ENCODE results near the gene PLXDC1. TPM values are rescaled to one million over a fixed set of nuclear protein-coding genes. Genes with fewer than 3 reads are reported as not detected.
A peak's percentile ranks its signal among the peaks of the same experiment; 100 is the strongest.

PLXDC1 gene
- polyA plus RNA-seq, 2 donors: 4.7 to 6.0 TPM

DNA sequence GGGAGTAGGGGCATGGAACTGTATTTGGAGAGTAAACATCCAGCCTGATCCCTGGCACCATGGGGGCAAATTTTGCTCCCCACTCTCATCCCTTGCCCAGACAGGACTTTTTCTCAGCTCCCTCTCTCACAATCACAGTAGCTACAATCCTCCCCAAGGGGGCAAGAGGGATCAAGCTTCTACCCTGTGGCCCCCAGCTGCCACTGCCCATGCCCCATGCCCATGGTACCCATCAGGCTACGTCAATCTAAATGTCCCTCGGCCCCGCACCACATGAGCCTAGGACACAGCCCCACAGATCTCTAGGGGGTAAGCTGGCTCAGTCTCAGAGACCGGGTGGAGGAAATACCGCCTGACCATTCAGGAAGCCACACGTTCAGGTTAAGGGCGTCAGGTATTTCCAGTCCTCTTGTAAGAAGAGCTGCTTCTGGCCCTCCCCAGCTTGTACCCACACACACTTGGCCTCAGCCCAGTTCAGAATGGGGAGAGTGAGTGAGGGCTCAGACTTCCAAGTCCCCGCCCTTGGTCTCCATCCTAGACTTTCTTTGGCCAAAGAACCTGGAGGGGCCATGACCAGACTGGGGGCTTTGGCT lies 44.2 kb upstream of the PLXDC1 start:
- H3K9me3 ChIP-seq (ENCODE audit: control insufficient read depth in 2 of 2, insufficient read depth in 1 of 2, low read depth in 1 of 2, low read length in 1 of 2): no peaks in the 10 kb centered on the region
- H3K4me3 ChIP-seq (ENCODE audit: low read depth in 1 of 2, low read length in 2 of 2): no peak overlapping the region
- no peaks in the 10 kb centered on the region for H3K27me3 ChIP-seq (ENCODE audit: control insufficient read depth in 1 of 2, insufficient read depth in 2 of 2, low read length in 2 of 2)
- H3K27ac ChIP-seq (ENCODE audit: low read depth in 2 of 2, low read length in 1 of 2): peak overlapping the region in 1 of 2 donors; percentile 18
- WGBS, 2 donors: 56 to 58% methylated on average over 8 of the region's 8 CpGs
- H3K4me1 ChIP-seq (ENCODE audit: control insufficient read depth in 2 of 2, insufficient read depth in 2 of 2, low read length in 1 of 2): peaks cover 4 to 17% of the 10 kb centered on the region in 2 donors
- H3K36me3 ChIP-seq (ENCODE audit: control insufficient read depth in 2 of 2, insufficient read depth in 2 of 2, low read length in 1 of 2): peaks cover 4 to 13% of the 10 kb centered on the region in 2 donors

DNA sequence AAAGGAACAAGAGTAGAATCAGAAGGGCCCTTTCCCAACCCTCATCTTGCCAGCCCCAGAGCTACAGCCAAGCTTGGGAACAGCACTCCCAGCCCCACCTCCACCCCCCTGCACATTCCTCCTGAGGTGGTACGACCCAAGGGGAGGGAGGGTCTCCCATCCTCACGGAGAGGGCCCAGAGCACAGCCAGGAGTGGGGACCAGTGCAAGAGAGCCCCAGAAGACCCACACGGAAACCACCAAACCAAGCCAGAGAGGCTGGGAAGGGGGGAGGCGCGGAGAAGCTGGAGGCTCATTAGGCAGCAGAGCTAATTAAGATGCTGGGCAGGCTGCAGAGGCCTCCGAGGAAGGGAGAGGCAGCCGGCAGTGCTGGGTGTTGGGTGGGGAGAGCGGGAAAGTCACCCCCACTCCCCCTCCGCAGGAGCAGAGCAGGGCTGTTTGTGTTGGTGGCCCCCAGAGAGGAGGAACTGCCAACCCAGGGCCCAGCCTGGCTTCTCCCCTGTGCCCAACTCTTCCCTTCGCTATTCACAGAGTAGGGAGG lies 43.6 kb upstream of the PLXDC1 start:
- 70 to 73% methylated on average over 10 of the region's 10 CpGs for WGBS, 2 donors
- Histone ChIP-seq H3K27ac (ENCODE audit: low read depth in 2 of 2, low read length in 1 of 2) (peak overlapping the region in 1 of 2 donors; percentile 6), H3K4me3 (ENCODE audit: low read depth in 1 of 2, low read length in 2 of 2) (no peak overlapping the region), H3K27me3 (ENCODE audit: control insufficient read depth in 1 of 2, insufficient read depth in 2 of 2, low read length in 2 of 2) (no peaks in the 10 kb centered on the region), H3K4me1 (ENCODE audit: control insufficient read depth in 2 of 2, insufficient read depth in 2 of 2, low read length in 1 of 2) (peaks cover 4 to 17% of the 10 kb centered on the region in 2 donors), H3K9me3 (ENCODE audit: control insufficient read depth in 2 of 2, insufficient read depth in 1 of 2, low read depth in 1 of 2, low read length in 1 of 2) (no peaks in the 10 kb centered on the region), H3K36me3 (ENCODE audit: control insufficient read depth in 2 of 2, insufficient read depth in 2 of 2, low read length in 1 of 2) (peaks cover 4 to 13% of the 10 kb centered on the region in 2 donors)

DNA sequence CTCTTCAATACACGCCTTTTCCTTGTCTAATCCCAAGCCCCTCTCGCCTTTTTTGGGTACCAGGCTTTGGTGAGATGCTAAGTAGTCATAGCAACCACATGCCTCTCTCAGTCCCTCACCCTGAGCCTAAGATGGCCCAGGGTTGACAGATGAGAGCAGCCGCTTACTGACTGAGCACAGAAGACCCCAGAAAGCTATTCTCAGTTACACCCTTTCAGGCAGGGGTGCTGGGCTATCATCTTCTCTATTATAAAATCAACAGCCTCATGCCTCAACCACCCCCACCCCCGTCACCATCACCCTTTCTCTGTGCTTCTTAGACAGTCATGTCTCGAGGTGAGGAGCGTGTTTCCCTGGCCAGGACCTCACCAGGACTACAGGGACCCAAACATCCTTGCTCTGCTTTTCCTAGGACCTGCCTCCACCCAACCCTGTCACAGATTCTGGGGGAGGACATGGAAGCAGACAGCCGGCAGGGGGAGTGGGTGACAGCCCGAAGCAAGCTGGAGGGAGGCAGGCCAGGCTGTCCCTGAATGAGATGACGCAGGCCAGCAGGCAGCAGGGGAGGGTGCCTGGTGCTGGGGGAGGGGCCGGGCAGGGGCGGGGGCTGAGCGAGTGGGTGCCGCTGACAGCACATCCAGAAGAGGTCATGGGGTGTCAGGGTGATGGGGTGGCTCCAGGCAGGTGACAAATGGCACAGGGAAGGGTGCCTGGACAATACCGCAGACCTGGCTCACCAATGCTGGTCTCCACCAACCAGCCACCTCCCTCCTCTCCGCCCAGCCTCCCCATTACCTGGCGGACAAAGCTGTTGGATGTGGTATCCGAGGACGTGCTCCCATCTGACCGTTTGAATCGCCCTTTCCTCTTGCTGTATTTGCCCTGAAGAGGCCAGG lies 42.9 kb upstream of the PLXDC1 start:
- Histone ChIP-seq H3K36me3 (ENCODE audit: control insufficient read depth in 2 of 2, insufficient read depth in 2 of 2, low read length in 1 of 2) (peaks cover 4 to 13% of the 10 kb centered on the region in 2 donors), H3K9me3 (ENCODE audit: control insufficient read depth in 2 of 2, insufficient read depth in 1 of 2, low read depth in 1 of 2, low read length in 1 of 2) (no peaks in the 10 kb centered on the region), H3K4me3 (ENCODE audit: low read depth in 1 of 2, low read length in 2 of 2) (no peak overlapping the region), H3K27ac (ENCODE audit: low read depth in 2 of 2, low read length in 1 of 2) (peak overlapping the region in 1 of 2 donors; percentile 6), H3K4me1 (ENCODE audit: control insufficient read depth in 2 of 2, insufficient read depth in 2 of 2, low read length in 1 of 2) (peaks cover 4 to 17% of the 10 kb centered on the region in 2 donors), H3K27me3 (ENCODE audit: control insufficient read depth in 1 of 2, insufficient read depth in 2 of 2, low read length in 2 of 2) (no peaks in the 10 kb centered on the region)
- 65 to 76% methylated on average over 18 to 20 of the region's 20 CpGs for WGBS, 2 donors

DNA sequence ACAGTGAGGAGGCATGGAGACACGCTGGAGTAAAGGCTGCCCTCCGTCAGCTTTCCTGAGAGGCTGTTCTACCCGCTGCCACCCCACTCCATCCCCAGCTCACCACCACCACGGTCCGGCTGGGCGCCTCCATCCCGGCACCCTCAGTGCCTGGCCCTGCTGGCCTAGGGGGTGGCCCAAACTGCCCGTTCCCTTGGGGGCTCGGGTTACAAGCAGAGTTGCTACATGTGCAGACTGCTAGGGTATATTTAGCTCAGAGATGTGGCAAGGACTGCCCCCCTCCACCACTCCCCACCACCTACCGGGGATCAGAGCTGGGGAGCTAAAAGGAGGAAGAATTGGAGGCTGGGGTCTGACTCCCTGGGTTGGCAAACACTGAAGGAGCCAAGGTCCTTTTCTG lies 41.9 kb upstream of the PLXDC1 start:
- Histone ChIP-seq H3K4me3 (ENCODE audit: low read depth in 1 of 2, low read length in 2 of 2) (no peak overlapping the region), H3K27ac (ENCODE audit: low read depth in 2 of 2, low read length in 1 of 2) (no peak overlapping the region), H3K9me3 (ENCODE audit: control insufficient read depth in 2 of 2, insufficient read depth in 1 of 2, low read depth in 1 of 2, low read length in 1 of 2) (no peaks in the 10 kb centered on the region), H3K27me3 (ENCODE audit: control insufficient read depth in 1 of 2, insufficient read depth in 2 of 2, low read length in 2 of 2) (no peaks in the 10 kb centered on the region), H3K4me1 (ENCODE audit: control insufficient read depth in 2 of 2, insufficient read depth in 2 of 2, low read length in 1 of 2) (peaks cover 4 to 17% of the 10 kb centered on the region in 2 donors), H3K36me3 (ENCODE audit: control insufficient read depth in 2 of 2, insufficient read depth in 2 of 2, low read length in 1 of 2) (peaks cover 4 to 13% of the 10 kb centered on the region in 2 donors)
- 83 to 84% methylated on average over 10 of the region's 10 CpGs for WGBS, 2 donors

DNA sequence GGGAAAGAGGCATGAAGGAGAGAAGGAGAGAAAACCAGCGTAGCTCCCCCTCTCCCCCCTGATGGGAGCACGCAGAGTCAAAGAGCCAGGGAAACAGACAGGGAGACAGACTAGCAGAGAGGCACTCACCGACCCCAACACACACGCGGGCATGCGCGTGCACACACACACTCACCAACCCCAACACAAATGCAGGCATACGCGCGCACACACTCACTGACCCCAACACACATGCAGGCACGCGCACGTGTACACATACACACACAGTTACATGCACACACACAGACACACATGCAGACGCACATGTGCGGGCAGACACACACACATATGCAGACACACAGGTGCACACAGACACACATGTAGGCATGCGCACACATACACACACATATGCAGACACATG lies 41.5 kb upstream of the PLXDC1 start:
- WGBS, 2 donors: 94 to 95% methylated on average over 15 to 16 of the region's 16 CpGs
- peaks cover 4 to 13% of the 10 kb centered on the region in 2 donors for H3K36me3 ChIP-seq (ENCODE audit: control insufficient read depth in 2 of 2, insufficient read depth in 2 of 2, low read length in 1 of 2)

DNA sequence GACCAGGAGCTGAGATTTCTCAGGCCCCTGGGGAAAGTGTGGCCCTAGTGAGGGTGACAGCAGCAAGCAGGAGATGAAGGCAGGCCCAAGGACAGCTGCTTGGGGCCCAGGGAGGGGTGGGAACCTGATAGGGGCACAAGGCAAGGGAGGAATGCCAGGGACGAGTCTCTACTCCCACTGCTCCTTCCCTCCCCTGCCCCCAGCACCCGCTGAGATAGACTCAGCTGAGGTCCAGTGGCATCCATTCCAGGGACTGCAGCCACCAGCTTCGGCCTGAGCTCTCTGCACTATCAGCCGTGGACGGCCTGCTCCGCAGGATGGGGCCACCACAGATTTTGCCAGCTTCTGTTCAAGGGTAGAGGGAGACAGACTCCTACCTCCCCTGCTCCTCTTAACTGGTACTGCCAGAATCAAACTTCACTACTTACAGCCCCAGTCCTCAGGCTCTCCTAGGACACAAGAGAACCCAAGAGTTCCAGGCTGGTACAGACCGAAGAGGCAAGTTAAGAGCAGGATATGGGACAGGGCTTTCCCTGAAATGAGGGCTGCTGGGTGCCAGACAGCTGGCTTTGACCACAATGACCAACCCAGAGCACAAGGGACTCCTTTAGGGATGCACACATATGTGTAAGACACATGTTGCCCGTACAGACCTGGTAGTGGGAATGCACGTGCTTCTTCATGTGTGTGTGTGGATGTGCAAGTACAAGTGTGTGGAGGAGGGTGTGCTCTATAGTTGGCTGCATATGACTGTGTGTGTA lies 40.5 kb upstream of the PLXDC1 start:
- Histone ChIP-seq H3K4me1 (ENCODE audit: control insufficient read depth in 2 of 2, insufficient read depth in 2 of 2, low read length in 1 of 2) (peaks cover 4 to 17% of the 10 kb centered on the region in 2 donors), H3K4me3 (ENCODE audit: low read depth in 1 of 2, low read length in 2 of 2) (no peak overlapping the region), H3K27ac (ENCODE audit: low read depth in 2 of 2, low read length in 1 of 2) (no peak overlapping the region), H3K9me3 (ENCODE audit: control insufficient read depth in 2 of 2, insufficient read depth in 1 of 2, low read depth in 1 of 2, low read length in 1 of 2) (no peaks in the 10 kb centered on the region), H3K36me3 (ENCODE audit: control insufficient read depth in 2 of 2, insufficient read depth in 2 of 2, low read length in 1 of 2) (peaks cover 4 to 17% of the 10 kb centered on the region in 2 donors), H3K27me3 (ENCODE audit: control insufficient read depth in 1 of 2, insufficient read depth in 2 of 2, low read length in 2 of 2) (no peaks in the 10 kb centered on the region)
- whole genome bisulfite sequencing, 2 donors: 94 to 95% methylated on average over 9 of the region's 9 CpGs

More for the DNA sequence above, 41.5 kb upstream of the PLXDC1 start:
- Histone ChIP-seq H3K4me1 (ENCODE audit: control insufficient read depth in 2 of 2, insufficient read depth in 2 of 2, low read length in 1 of 2) (peaks cover 4 to 17% of the 10 kb centered on the region in 2 donors), H3K27me3 (ENCODE audit: control insufficient read depth in 1 of 2, insufficient read depth in 2 of 2, low read length in 2 of 2) (no peaks in the 10 kb centered on the region), H3K4me3 (ENCODE audit: low read depth in 1 of 2, low read length in 2 of 2) (no peak overlapping the region), H3K9me3 (ENCODE audit: control insufficient read depth in 2 of 2, insufficient read depth in 1 of 2, low read depth in 1 of 2, low read length in 1 of 2) (no peaks in the 10 kb centered on the region), H3K27ac (ENCODE audit: low read depth in 2 of 2, low read length in 1 of 2) (no peak overlapping the region)

DNA sequence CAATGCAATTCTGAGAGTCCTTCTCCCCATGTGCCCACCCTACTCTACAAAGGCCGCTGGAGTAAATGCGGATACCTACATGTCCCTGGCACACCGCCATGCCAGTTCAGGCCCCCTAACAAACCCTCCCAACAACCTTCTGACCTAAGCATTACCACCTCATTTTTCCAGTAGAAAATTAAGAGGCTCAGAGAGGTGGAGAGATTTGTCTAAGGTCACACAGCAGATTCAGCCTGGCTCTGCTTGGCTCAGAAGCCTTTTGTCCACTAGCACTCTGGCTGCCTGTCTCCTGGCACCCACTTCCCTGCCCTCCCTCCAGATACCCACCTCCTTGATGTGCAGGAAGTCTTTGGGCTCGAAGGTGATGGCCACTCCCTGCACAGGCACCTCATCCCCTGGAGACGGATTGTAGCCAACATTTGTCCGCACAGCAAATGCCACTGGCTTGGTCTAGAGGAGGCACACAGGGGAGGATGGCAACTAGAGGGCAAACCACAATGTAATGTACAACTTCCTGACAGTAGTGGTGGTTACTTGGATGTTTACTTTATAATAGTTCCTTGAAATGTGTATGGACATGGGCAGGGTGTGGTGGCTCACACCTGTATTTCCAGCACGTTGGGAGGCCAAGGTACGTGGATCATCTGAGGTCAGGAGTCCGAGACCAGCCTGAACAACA lies 35.9 kb upstream of the PLXDC1 start:
- 90 to 93% methylated on average over 9 of the region's 9 CpGs for WGBS, 2 donors

DNA sequence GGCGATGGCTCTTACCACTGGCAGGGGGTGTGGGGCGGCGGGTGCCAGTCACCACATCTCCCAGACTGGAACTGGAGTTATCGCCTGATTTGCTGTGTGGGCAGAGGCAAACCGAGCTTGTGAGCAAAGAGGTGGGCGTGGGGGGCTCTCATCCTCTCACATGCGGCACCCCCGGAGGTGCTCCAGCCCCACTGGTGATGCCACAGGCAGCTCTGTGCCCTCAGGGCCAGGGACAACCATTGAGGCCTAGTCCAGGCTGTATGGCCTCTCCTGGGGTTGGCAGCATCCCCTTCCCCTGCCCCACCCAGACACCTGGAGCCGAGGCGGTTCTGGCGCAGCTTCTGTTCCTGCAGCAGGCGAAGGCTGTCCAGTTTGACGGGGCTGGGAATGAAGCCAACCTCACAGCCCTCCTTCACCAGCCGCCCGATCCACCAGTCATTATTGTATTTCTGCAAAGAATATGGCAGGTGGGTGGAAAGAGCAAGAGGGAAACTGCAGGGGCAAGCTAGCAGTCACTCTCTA lies 35.1 kb upstream of the PLXDC1 start:
- H3K36me3 ChIP-seq (ENCODE audit: control insufficient read depth in 2 of 2, insufficient read depth in 2 of 2, low read length in 1 of 2): peaks cover 0 to 12% of the 10 kb centered on the region in 2 donors
- WGBS, 2 donors: 75 to 80% methylated on average over 15 of the region's 15 CpGs

More for the DNA sequence above, 35.9 kb upstream of the PLXDC1 start:
- H3K4me1 ChIP-seq (ENCODE audit: control insufficient read depth in 2 of 2, insufficient read depth in 2 of 2, low read length in 1 of 2): peaks cover 0 to 3% of the 10 kb centered on the region in 2 donors
- H3K27ac ChIP-seq (ENCODE audit: low read depth in 2 of 2, low read length in 1 of 2): no peak overlapping the region
- H3K9me3 ChIP-seq (ENCODE audit: control insufficient read depth in 2 of 2, insufficient read depth in 1 of 2, low read depth in 1 of 2, low read length in 1 of 2): no peaks in the 10 kb centered on the region
- H3K36me3 ChIP-seq (ENCODE audit: control insufficient read depth in 2 of 2, insufficient read depth in 2 of 2, low read length in 1 of 2): peaks cover 0 to 19% of the 10 kb centered on the region in 2 donors
- no peak overlapping the region for H3K4me3 ChIP-seq (ENCODE audit: low read depth in 1 of 2, low read length in 2 of 2)
- no peaks in the 10 kb centered on the region for H3K27me3 ChIP-seq (ENCODE audit: control insufficient read depth in 1 of 2, insufficient read depth in 2 of 2, low read length in 2 of 2)

More for the DNA sequence above, 35.1 kb upstream of the PLXDC1 start:
- no peak overlapping the region for H3K4me3 ChIP-seq (ENCODE audit: low read depth in 1 of 2, low read length in 2 of 2)
- H3K9me3 ChIP-seq (ENCODE audit: control insufficient read depth in 2 of 2, insufficient read depth in 1 of 2, low read depth in 1 of 2, low read length in 1 of 2): no peaks in the 10 kb centered on the region
- H3K4me1 ChIP-seq (ENCODE audit: control insufficient read depth in 2 of 2, insufficient read depth in 2 of 2, low read length in 1 of 2): no peaks in the 10 kb centered on the region
- no peaks in the 10 kb centered on the region for H3K27me3 ChIP-seq (ENCODE audit: control insufficient read depth in 1 of 2, insufficient read depth in 2 of 2, low read length in 2 of 2)
- H3K27ac ChIP-seq (ENCODE audit: low read depth in 2 of 2, low read length in 1 of 2): no peak overlapping the region
